Stomach (tissue), 9 donors: ENCODE data around the gene UMPS. TPM values are rescaled to one million over a fixed set of nuclear protein-coding genes. Genes with fewer than 3 reads are reported as not detected.

Experiments used
- DNase-seq, 2 donors: peaks; one replicate each; pipeline versions ENCODE4 v3.0.0 to v3.0.0-alpha.2; 2013 to 2019
- H3K27ac ChIP-seq, 5 donors: fragments of 200-600 bp in 4 of 5; sonication (generic) in 4 of 5; one replicate each; pipeline ENCODE4 v1.5.1; 2013 to 2019; ENCODE audit warnings: mild to moderate bottlenecking in 1 of 5, moderate library complexity in 1 of 5
- H3K27me3 ChIP-seq, 3 donors: fragments of 200-600 bp; sonication (generic); one replicate each; pipeline ENCODE4 v1.5.1; 2017 to 2019; ENCODE audit warnings: mixed run types in 1 of 3
- H3K36me3 ChIP-seq, 4 donors: fragments of 200-600 bp; sonication (generic); 1 replicate in 3 of 4; 2 replicates in 1 of 4; pipeline ENCODE4 v1.5.1; 2016 to 2019
- H3K4me1 ChIP-seq, 4 donors: fragments of 200-600 bp; sonication (generic); one replicate each; pipeline ENCODE4 v1.5.1; 2016 to 2019
- H3K4me3 ChIP-seq, 4 donors: fragments of 200-600 bp; sonication (generic) in 3 of 4; one replicate each; pipeline ENCODE4 v1.5.1; 2016 to 2019; ENCODE audit warnings: mild to moderate bottlenecking in 1 of 4
- H3K9me3 ChIP-seq, 4 donors: fragments of 200-600 bp; sonication (generic); one replicate each; pipeline ENCODE4 v1.5.1; 2016 to 2019
- EP300 ChIP-seq: sonication (generic); formaldehyde crosslinking; IDR thresholded peaks from one replicate; pipeline ENCODE4 v1.6.1; 2017; ENCODE audit warnings: antibody characterized with exemption
- POLR2A ChIP-seq, 4 donors: fragments of 450-650 bp; IDR thresholded peaks; one replicate each; pipeline ENCODE4 v1.6.1; 2016; ENCODE audit warnings: antibody characterized with exemption in 4 of 4, control low read depth in 2 of 4, mild to moderate bottlenecking in 1 of 4, moderate library complexity in 1 of 4
- POLR2AphosphoS5 ChIP-seq, 3 donors: sonication (generic); formaldehyde crosslinking; IDR thresholded peaks; one replicate each; pipeline ENCODE4 v1.6.1; 2016; ENCODE audit warnings: antibody characterized with exemption in 3 of 3
- WGBS, 5 donors: extraction: QIAGEN DNeasy Blood & Tissue Kit in 3 of 5; methylation state at CpG; one replicate each; pipeline versions ENCODE4 v1.1.5 to v1.1.7; 2013 to 2018; 5-methylcytosine and 5-hydroxymethylcytosine counted together
- intact Hi-C: fragments of 100-400 bp; cut with DNase I; formaldehyde crosslinking; loops from one replicate; pipeline ENCODE4 v1.15.1; 2023; ENCODE audit warnings: low total_unique reads
- polyA plus RNA-seq, 3 donors: library from polyadenylated mRNA; stranded (reverse); fragments of 200-250 nt; gene quantifications; one replicate each; pipeline ENCODE4 v1.2.3, GENCODE V29; 2013
- total RNA-seq, 5 donors: library from RNA; depleted of rRNA; stranded (reverse); fragments of >200 nt; gene quantifications; one replicate each; pipeline versions ENCODE4 v1.1.0 to v1.2.3, GENCODE V29; 2014 to 2016
- TF ChIP-seq, protein P1 (sequence below), 7 experiments: fragments of 450-650 bp in 4 of 7; fragments of 200-600 bp in 3 of 7; sonication (generic) in 3 of 7; IDR thresholded peaks; one replicate each; pipeline ENCODE4 v1.5.1; 2016 to 2019; ENCODE audit warnings: antibody characterized with exemption in 7 of 7, control low read depth in 2 of 7, mild to moderate bottlenecking in 1 of 7
- donor health status: healthy with polysubstance abuse.
- donor health status: Bipolar disorder and iron deficiency.
- donor health status: healthy.

The UMPS gene
- total and polyA plus RNA-seq, 8 donors: 1.8 to 48.3 (median 20.6) TPM

DNA sequence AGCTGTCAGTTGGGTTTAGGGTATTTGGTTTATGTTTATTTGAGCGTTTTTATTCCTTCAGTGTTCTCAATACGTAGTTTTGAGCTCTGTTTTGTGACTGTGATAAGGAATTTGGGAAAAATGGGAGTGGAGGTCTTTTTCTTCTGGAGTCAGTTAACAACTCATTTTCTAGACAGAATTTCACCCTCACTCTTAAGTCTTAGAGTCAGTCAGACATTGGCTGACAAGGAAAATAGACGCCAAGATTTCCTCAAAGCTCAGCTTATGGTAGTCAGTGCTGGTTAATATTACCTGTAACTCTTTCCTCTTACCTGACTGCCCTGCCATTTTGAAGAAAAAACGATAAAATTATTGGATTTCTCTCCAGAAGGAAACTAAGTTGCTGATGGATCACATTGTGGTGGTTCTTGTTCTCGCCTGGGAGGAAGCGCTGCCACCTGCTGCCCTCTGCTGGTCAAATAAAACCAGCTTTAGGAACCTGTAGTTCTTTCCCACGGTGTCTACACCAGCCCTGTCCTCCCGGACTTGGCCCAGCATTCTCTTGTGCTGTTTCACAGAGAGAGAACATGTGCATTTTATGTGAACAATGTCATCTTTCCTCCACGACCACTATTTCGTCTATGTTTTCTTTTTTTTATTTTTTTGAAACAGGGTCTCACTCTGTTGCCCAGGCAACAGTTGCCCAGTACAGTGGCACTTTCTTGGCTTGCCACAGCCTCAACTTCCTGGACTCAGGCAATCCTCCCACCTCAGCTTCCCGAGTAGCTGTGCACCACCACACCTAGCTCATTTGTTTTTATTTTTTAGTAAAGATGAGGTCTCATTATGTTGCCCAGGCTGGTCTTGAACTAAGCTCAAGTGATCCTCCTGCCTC is 41.4 kb upstream of the UMPS start:
- TF ChIP-seq EP300 (no peak), POLR2AphosphoS5 (IDR thresholded peaks at IDR 0.05) (peak in 1 of 3 donors; percentile 47)
- TF ChIP-seq, protein P1, sequence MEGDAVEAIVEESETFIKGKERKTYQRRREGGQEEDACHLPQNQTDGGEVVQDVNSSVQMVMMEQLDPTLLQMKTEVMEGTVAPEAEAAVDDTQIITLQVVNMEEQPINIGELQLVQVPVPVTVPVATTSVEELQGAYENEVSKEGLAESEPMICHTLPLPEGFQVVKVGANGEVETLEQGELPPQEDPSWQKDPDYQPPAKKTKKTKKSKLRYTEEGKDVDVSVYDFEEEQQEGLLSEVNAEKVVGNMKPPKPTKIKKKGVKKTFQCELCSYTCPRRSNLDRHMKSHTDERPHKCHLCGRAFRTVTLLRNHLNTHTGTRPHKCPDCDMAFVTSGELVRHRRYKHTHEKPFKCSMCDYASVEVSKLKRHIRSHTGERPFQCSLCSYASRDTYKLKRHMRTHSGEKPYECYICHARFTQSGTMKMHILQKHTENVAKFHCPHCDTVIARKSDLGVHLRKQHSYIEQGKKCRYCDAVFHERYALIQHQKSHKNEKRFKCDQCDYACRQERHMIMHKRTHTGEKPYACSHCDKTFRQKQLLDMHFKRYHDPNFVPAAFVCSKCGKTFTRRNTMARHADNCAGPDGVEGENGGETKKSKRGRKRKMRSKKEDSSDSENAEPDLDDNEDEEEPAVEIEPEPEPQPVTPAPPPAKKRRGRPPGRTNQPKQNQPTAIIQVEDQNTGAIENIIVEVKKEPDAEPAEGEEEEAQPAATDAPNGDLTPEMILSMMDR (IDR thresholded peaks at IDR 0.05): peak in 5 of 7 experiments; percentile 66 to 85 (median 79)
- H3K4me1 ChIP-seq: peaks cover 0 to 24% (median 14%) of the 10 kb centered on the region in 4 donors
- H3K27me3 ChIP-seq: no peaks in the 10 kb centered on the region
- no peak overlapping the region for H3K27ac ChIP-seq
- DNase-seq: peak; percentile 85 to 94
- H3K9me3 ChIP-seq: peaks cover 0 to 3% (median 0%) of the 10 kb centered on the region in 4 donors
- WGBS, 5 donors: 12 to 20% (median 14%) methylated on average over 11 of the region's 11 CpGs
- H3K4me3 ChIP-seq: no peak overlapping the region
- intact Hi-C loops: loop anchor here (5.0 kb wide), 1 partner anchor 122 kb away; no protein-coding TSS in a partner anchor
- no peaks in the 10 kb centered on the region for H3K36me3 ChIP-seq

DNA sequence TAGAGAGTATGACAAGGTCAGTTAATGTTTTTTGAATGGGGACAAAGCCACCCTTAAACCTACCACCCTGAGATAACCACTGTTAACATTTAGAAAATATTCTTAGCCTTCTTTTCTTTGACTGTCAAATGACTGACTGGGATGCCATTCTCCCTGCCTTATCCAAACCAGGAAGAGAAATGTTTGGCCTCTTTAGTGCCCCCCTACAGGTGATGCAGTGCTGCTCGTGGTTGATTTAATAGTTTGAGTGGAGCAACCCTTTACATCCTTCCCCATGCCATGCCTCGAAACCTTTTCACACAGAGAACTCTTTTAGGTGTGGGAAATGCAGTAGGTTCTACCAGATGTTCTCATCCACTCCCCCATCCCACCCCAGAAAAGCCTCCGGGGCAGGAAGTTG is 38.7 kb upstream of the UMPS start:
- Histone ChIP-seq H3K36me3 (peaks cover 0 to 7% (median 2%) of the 10 kb centered on the region in 4 donors), H3K9me3 (peaks cover 0 to 3% (median 0%) of the 10 kb centered on the region in 4 donors), H3K27ac (no peak overlapping the region), H3K4me3 (no peak overlapping the region), H3K4me1 (peaks cover 0 to 8% (median 6%) of the 10 kb centered on the region in 4 donors), H3K27me3 (no peaks in the 10 kb centered on the region)
- intact Hi-C loops: no loop called here
- no peak for DNase-seq
- 53 to 60% (median 58%) methylated on average over 3 of the region's 3 CpGs for WGBS, 5 donors
- TF ChIP-seq POLR2A (IDR thresholded peaks at IDR 0.05): no peak
- no peak for TF ChIP-seq POLR2AphosphoS5 (IDR thresholded peaks at IDR 0.05)
- TF ChIP-seq EP300: no peak
- TF ChIP-seq, protein P1 (IDR thresholded peaks at IDR 0.05): no peak

DNA sequence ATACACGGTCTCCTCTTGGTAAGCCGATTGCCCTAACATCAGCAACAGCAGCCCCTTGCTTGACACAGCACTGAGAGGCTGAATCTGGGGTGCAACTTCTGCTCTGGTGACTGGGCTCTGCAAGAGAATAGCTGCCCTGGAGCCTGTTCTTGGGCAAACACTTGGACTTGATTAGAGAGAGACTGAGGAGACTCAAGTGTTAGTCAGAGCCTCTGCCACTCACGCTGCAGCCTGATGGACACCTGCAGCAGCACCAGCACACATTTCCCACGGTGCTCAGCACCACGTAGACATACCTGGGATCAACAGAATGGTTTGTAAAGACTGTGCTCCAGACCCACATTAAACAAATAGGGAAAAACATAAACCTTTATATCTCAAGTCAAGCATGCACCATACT is 35.8 kb upstream of the UMPS start:
- Histone ChIP-seq H3K36me3 (peaks cover 0 to 22% (median 14%) of the 10 kb centered on the region in 4 donors), H3K4me3 (no peak overlapping the region), H3K4me1 (no peaks in the 10 kb centered on the region), H3K9me3 (no peaks in the 10 kb centered on the region), H3K27ac (no peak overlapping the region), H3K27me3 (no peaks in the 10 kb centered on the region)
- intact Hi-C loops: no loop called here
- DNase-seq: no peak
- TF ChIP-seq POLR2A (IDR thresholded peaks at IDR 0.05) (no peak), POLR2AphosphoS5 (IDR thresholded peaks at IDR 0.05) (no peak), EP300 (no peak)
- TF ChIP-seq, protein P1 (IDR thresholded peaks at IDR 0.05): no peak
- WGBS, 5 donors: 79 to 94% (median 85%) methylated on average over 5 of the region's 5 CpGs

DNA sequence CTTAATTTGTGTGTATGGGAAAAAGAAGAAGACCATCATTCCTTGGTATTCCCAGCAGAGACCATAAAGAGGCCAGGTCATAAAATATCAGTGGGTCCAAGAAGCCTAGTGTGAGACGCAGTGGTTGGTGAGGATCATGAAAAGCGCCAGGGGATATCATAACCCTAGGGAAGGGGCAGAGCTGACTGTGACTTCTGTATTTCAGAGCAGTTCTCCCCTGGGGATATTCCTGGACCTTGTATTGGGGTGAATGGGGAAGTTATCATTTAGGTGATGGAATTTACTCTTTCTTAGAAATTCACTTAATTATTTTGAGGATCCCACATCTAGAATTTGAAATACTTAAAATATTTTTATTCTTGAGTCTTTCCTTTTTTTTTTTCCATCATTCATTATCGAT is 34.9 kb upstream of the UMPS start:
- intact Hi-C loops: no loop called here
- Histone ChIP-seq H3K9me3 (no peaks in the 10 kb centered on the region), H3K4me3 (no peak overlapping the region), H3K4me1 (no peaks in the 10 kb centered on the region), H3K27ac (no peak overlapping the region), H3K36me3 (peaks cover 0 to 29% (median 18%) of the 10 kb centered on the region in 4 donors), H3K27me3 (no peaks in the 10 kb centered on the region)
- WGBS, 5 donors: 89 to 94% (median 91%) methylated on average over 3 of the region's 3 CpGs
- DNase-seq: no peak
- TF ChIP-seq EP300 (no peak), POLR2A (IDR thresholded peaks at IDR 0.05) (no peak), POLR2AphosphoS5 (IDR thresholded peaks at IDR 0.05) (no peak)
- TF ChIP-seq, protein P1 (IDR thresholded peaks at IDR 0.05): no peak
